GM18526 (cell line): ENCODE results near the gene TOMM20.
A peak's percentile ranks its signal among the peaks of the same experiment; 100 is the strongest.

Experiments
- POLR2A ChIP-seq: IDR thresholded peaks from 3 replicates; pipeline ENCODE4 v1.6.1; 2011; ENCODE audit not compliant: insufficient read length; ENCODE audit errors: extremely low read depth

The TOMM20 gene

DNA sequence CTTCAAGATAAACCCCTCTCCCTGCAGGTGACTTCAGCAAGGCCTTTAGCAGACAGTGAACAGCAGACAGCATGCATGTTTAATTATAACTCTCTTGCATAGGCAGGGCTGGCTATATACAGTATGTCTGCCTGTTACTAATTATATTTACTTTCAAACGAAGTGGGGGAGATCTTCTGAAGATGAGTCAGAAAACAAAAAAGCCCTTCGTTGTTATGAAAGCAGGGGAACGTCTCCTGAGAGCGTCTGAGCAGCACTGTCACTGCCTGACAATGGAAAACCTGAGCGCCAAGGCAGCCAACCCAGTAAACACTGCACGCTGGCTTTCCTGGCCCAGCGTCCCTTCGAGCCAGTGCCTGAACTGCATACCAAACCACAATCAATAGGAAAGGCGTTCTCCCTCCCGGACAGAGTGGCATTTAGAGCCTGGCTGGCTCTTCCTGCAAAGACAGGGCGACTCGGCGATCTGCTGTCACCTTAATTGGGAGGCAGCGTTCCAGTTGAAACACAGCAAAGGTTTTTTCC, 54.1 kb downstream of the TOMM20 start:
- peak; percentile 17 for TF ChIP-seq POLR2A

GRCh38 chr1:235073968-235074522, 54.6 kb downstream of the TOMM20 start:
- no peak for TF ChIP-seq POLR2A

GRCh38 chr1:235073331-235073967, 55.2 kb downstream of the TOMM20 start:
- no peak for TF ChIP-seq POLR2A

DNA sequence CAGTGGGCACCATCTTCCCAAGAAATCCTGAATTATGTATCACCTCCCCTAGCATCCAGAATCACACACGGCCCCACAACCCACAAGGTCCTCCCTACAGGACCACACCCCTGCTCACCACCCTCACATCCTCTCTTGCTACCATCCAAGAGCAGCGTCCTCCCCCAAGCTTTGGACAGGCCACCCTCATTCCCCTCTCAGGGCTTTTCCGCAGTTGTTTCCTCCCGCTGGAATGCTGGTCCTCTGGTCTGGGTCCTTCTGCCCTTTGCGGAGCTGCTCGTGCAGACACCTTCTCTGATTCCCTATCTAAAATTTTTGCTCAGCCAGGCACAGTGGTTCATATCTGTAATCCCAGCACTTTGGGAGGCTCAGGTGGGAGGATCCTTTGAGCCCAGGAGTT, 56.5 kb downstream of the TOMM20 start:
- TF ChIP-seq POLR2A, result no peak

DNA sequence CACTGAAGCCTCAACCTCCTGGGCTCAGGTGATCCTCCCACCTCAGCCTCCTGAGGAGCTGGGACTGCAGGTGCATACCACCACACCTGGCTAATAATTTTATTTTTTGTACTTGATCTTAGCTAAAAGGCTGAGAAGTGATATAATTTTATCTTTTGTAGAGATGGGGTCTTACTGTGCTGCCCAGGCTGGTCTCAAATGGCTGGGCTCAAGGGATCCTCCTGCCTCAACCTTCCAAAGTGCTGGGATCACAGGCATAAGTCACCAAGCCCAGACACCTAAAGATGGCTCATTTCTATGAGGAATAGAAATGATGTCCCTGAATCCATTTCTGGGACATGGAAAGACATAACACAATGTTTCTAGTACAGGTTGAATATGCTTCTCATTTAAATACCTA, 57.8 kb downstream of the TOMM20 start:
- TF ChIP-seq POLR2A, result no peak

- no peak for TF ChIP-seq POLR2A
Measured at GRCh38 chr1:235069577-235070563, 58.8 kb downstream of the TOMM20 start.

- TF ChIP-seq POLR2A, result no peak
Measured at GRCh38 chr1:235069176-235069575, 59.5 kb downstream of the TOMM20 start.

DNA sequence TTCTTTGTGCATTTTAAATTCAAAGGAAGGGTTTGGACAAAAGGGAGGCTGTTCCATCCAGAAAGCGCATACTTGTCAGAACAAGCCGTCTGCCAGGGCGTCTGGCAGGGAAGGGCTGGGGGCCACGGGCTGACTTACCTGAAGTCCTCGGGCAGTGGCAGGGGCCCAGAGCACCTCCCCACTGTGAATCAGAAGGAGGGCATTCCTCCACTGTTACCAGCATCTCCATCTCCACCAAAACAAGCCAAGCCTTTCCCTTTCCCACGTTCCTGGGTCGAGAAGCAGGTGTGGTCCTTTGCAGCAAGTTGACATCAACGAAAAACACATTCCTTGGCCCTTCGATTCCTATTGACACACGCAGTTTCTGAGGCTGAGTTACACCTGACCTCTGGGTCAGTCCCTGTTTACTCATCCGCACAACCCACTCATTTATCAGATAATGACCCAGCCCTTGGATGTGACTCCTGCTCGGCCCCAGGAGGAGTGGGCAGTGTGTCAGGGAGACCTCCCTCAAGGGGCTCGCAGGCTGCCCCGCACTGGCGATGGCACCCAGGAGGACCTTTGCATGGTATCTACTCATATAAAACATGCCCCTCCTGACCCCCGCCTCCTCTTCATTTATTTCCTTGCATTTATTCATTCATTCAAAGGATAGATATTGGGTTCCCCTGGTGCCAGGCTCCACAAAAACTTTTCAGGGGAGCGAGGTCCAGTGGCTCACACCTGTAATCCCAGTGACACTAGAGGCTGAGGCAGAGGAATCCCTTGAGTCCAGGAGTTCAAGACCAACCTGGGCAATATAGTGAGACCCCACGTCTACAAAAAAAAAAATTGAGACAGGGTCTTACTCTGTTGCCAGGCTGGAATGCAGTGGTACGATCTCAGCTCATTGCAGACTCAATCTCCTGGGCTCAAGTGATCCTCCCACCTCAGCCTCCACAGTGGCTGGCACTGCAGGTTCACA, 60.2 kb downstream of the TOMM20 start:
- no peak for TF ChIP-seq POLR2A

DNA sequence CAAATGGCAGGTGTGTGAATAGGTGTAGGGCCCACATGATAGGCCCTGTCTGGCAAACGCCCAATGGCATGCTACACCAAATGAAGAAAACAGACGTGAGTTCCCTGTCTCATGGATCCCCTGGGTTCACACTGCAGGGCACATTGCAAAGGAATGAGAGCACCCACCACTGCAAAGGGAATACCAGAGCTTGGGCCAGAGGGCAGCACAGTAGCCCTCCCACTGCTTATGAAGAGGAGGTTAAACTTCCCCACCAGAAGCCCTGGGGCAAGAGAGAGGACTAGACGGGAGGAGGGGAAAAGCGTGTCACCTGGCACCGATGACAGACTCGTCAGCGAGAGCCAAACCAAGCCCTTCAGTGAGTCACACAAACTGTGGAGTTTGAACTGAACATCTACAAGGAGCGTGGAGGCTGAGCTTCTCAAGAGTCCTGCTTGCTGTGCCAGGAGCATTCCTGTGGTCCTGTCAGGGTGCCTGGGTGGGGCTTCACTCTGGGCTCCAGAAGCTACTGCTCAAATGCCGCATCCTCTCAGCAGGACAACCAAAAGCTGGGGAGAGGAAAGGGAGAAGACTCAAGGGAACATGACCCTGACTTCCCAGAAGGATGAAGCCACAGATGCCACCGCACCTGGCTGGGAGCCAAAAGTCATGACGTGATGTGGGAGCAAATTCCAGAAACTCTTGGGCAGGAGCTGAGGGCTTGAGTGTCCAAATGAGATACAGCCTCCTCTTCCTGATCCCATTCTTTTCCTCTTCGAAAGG, 61.1 kb downstream of the TOMM20 start:
- TF ChIP-seq POLR2A, result no peak

DNA sequence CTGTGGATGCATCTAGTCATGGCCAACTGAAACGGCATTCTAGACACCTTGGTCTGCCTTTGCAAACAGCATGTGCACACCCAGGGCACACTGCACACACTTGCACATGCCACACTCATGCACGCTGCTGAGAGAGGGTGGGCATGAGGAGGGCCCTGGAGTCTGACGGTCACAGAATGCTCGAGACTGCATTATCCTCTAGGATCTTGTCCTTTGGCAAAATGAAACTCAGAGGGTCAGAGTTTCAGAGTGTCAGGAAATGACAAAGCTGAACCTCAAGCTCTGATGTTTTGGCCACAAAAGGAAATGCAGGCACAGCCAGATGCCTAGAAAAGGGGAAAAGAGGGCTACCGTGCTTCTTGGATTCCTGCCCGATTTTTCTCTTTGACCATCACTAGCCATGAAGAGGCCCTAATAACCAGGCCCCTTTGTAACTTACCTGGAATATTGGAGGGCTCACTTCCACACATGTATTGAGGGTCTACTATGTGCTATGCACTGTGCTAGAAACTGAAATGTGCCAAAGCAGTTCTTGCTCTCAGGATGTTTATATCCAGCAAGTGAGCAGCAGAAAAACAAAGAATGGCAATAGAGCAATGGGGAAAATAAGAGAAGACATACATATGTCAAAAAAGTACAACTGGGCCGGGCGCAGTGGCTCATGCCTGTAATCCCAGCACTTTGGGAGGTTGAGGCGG, 65.4 kb downstream of the TOMM20 start:
- no peak for TF ChIP-seq POLR2A

GRCh38 chr1:235060607-235061470, 67.8 kb downstream of the TOMM20 start:
- no peak for TF ChIP-seq POLR2A
